Stimulated activated naive B cell treated with anti-CD40 and anti-IgM and Interleukin-4, amounts not matched to agents 10 μg/mL and 1 μg/mL and 100 μg/mL, for 72 hours (primary cell): ENCODE measurements around the gene TOR1B.

Experiments used
- ATAC-seq, 2 donors: fragments of 150-1000 bp; cut with Tn5 transposase; replicated peaks; 2 replicates each; pipeline ENCODE4 v1.10.0; 2021; ENCODE audit warnings: moderate library complexity in 1 of 2
- DNase-seq: peaks from one replicate; pipeline ENCODE4 v3.0.0; 2021
- H3K27ac Mint-ChIP-seq: one replicate; pipeline ENCODE4 v1.8.0; 2022; ENCODE audit warnings: mild to moderate bottlenecking, mixed read lengths
- H3K27me3 Mint-ChIP-seq, 2 donors: one replicate each; pipeline ENCODE4 v1.8.0; 2022; ENCODE audit warnings: mixed read lengths in 2 of 2
- H3K36me3 Mint-ChIP-seq, 2 donors: one replicate each; pipeline ENCODE4 v1.8.0; 2022; ENCODE audit warnings: mixed read lengths in 2 of 2, mild to moderate bottlenecking in 1 of 2
- H3K4me1 Mint-ChIP-seq, 2 donors: one replicate each; pipeline ENCODE4 v1.8.0; 2022; ENCODE audit warnings: mixed read lengths in 2 of 2, mild to moderate bottlenecking in 1 of 2
- H3K4me3 Mint-ChIP-seq, 2 donors: one replicate each; pipeline ENCODE4 v1.8.0; 2022; ENCODE audit warnings: mild to moderate bottlenecking in 2 of 2, mixed read lengths in 2 of 2, moderate library complexity in 1 of 2
- H3K9me3 Mint-ChIP-seq, 2 donors: one replicate each; pipeline ENCODE4 v1.8.0; 2022; ENCODE audit warnings: mixed read lengths in 2 of 2, mild to moderate bottlenecking in 1 of 2

TOR1B gene

GRCh38 chr9:129813661-129814060 lies 10.7 kb downstream of the TOR1B start:
- ATAC-seq: no peak
- peaks cover 24 to 27% of the 10 kb centered on the region in 2 donors for H3K4me1 Mint-ChIP-seq
- no peaks in the 10 kb centered on the region for H3K27me3 Mint-ChIP-seq
- H3K27ac Mint-ChIP-seq: no peak overlapping the region
- no peaks in the 10 kb centered on the region for H3K9me3 Mint-ChIP-seq
- DNase-seq: no peak
- peaks cover 37 to 64% of the 10 kb centered on the region in 2 donors for H3K36me3 Mint-ChIP-seq
- H3K4me3 Mint-ChIP-seq: no peak overlapping the region

GRCh38 chr9:129814432-129815223 lies 11.6 kb downstream of the TOR1B start:
- Mint-ChIP-seq H3K36me3 (peaks cover 37 to 62% of the 10 kb centered on the region in 2 donors), H3K4me1 (peaks cover 24 to 25% of the 10 kb centered on the region in 2 donors), H3K27ac (peak overlapping the region; percentile 31), H3K4me3 (no peak overlapping the region), H3K27me3 (no peaks in the 10 kb centered on the region), H3K9me3 (no peaks in the 10 kb centered on the region)
- ATAC-seq (no peak), DNase-seq (no peak)

GRCh38 chr9:129815278-129815677 lies 12.3 kb downstream of the TOR1B start:
- Mint-ChIP-seq H3K27me3 (no peaks in the 10 kb centered on the region), H3K4me1 (peaks cover 24 to 25% of the 10 kb centered on the region in 2 donors), H3K36me3 (peaks cover 34 to 57% of the 10 kb centered on the region in 2 donors), H3K27ac (peak overlapping the region; percentile 31), H3K9me3 (no peaks in the 10 kb centered on the region), H3K4me3 (no peak overlapping the region)
- no peak for ATAC-seq
- DNase-seq: no peak

GRCh38 chr9:129816501-129817435 lies 13.8 kb downstream of the TOR1B start:
- Mint-ChIP-seq H3K36me3 (peaks cover 31 to 46% of the 10 kb centered on the region in 2 donors), H3K4me3 (no peak overlapping the region), H3K4me1 (peaks cover 23 to 25% of the 10 kb centered on the region in 2 donors), H3K27me3 (no peaks in the 10 kb centered on the region), H3K9me3 (no peaks in the 10 kb centered on the region), H3K27ac (no peak overlapping the region)
- ATAC-seq: no peak
- no peak for DNase-seq

- Mint-ChIP-seq H3K36me3 (peaks cover 13 to 18% of the 10 kb centered on the region in 2 donors), H3K27me3 (no peaks in the 10 kb centered on the region), H3K4me3 (peak overlapping the region; percentile 91 to 93), H3K27ac (peak overlapping the region; percentile 86), H3K4me1 (peaks cover 9 to 12% of the 10 kb centered on the region in 2 donors), H3K9me3 (no peaks in the 10 kb centered on the region)
- ATAC-seq: peak; percentile 33 to 34
- no peak for DNase-seq
These were observed 20.0 kb downstream of the TOR1B start for GRCh38 chr9:129822898-129823541.

- Mint-ChIP-seq H3K27ac (peak overlapping the region; percentile 86), H3K36me3 (peaks cover 11 to 16% of the 10 kb centered on the region in 2 donors), H3K4me3 (peak overlapping the region; percentile 91 to 93), H3K27me3 (no peaks in the 10 kb centered on the region), H3K9me3 (no peaks in the 10 kb centered on the region), H3K4me1 (peaks cover 9 to 12% of the 10 kb centered on the region in 2 donors)
- DNase-seq (no peak), ATAC-seq (peak; percentile 38 to 50)
These were observed 20.6 kb downstream of the TOR1B start for GRCh38 chr9:129823542-129823934.

- no peaks in the 10 kb centered on the region for H3K27me3 Mint-ChIP-seq
- peaks cover 9 to 12% of the 10 kb centered on the region in 2 donors for H3K4me1 Mint-ChIP-seq
- H3K36me3 Mint-ChIP-seq: peaks cover 6 to 15% of the 10 kb centered on the region in 2 donors
- peak; percentile 93 for ATAC-seq
- H3K27ac Mint-ChIP-seq: peak within 1 kb of the TSS; percentile 86
- peak within 1 kb of the TSS; percentile 91 to 93 for H3K4me3 Mint-ChIP-seq
- H3K9me3 Mint-ChIP-seq: no peaks in the 10 kb centered on the region
- DNase-seq: peak; percentile 90
These were observed 21.1 kb downstream of the TOR1B start, which contains the start of gene TOR1A for GRCh38 chr9:129823935-129824601. Gene TOR1A (minus strand): TSS chr9:129824136. CDS start chr9:129824085, 51 bp downstream.

- peaks cover 11 to 25% of the 10 kb centered on the region in 2 donors for H3K36me3 Mint-ChIP-seq
- H3K9me3 Mint-ChIP-seq: no peaks in the 10 kb centered on the region
- H3K27ac Mint-ChIP-seq: no peak overlapping the region
- H3K4me1 Mint-ChIP-seq: peaks cover 9 to 12% of the 10 kb centered on the region in 2 donors
- no peak for ATAC-seq
- no peaks in the 10 kb centered on the region for H3K27me3 Mint-ChIP-seq
- DNase-seq: no peak
- no peak overlapping the region for H3K4me3 Mint-ChIP-seq
These were observed 23.4 kb downstream of the TOR1B start for GRCh38 chr9:129826344-129826743.

GRCh38 chr9:129826759-129827158 lies 23.8 kb downstream of the TOR1B start:
- Mint-ChIP-seq H3K36me3 (peaks cover 14 to 25% of the 10 kb centered on the region in 2 donors), H3K27ac (no peak overlapping the region), H3K4me3 (no peak overlapping the region), H3K9me3 (no peaks in the 10 kb centered on the region), H3K4me1 (peaks cover 9 to 12% of the 10 kb centered on the region in 2 donors), H3K27me3 (no peaks in the 10 kb centered on the region)
- ATAC-seq (no peak), DNase-seq (no peak)

- Mint-ChIP-seq H3K27me3 (no peaks in the 10 kb centered on the region), H3K27ac (no peak overlapping the region), H3K4me3 (no peak overlapping the region), H3K9me3 (no peaks in the 10 kb centered on the region), H3K36me3 (peaks cover 12 to 21% of the 10 kb centered on the region in 2 donors), H3K4me1 (peaks cover 1 to 3% of the 10 kb centered on the region in 2 donors)
- DNase-seq (no peak), ATAC-seq (no peak)
These were observed 25.1 kb downstream of the TOR1B start for GRCh38 chr9:129828051-129828450.

- no peaks in the 10 kb centered on the region for H3K27me3 Mint-ChIP-seq
- peaks cover 16 to 24% of the 10 kb centered on the region in 2 donors for H3K36me3 Mint-ChIP-seq
- no peak for ATAC-seq
- H3K4me1 Mint-ChIP-seq: peaks cover 4 to 9% of the 10 kb centered on the region in 2 donors
- H3K27ac Mint-ChIP-seq: peak overlapping the region; percentile 42
- H3K4me3 Mint-ChIP-seq: no peak overlapping the region
- DNase-seq: no peak
- H3K9me3 Mint-ChIP-seq: no peaks in the 10 kb centered on the region
These were observed 26.0 kb downstream of the TOR1B start for GRCh38 chr9:129828969-129829368.

- peak overlapping the region; percentile 11 to 68 for H3K4me3 Mint-ChIP-seq
- no peak overlapping the region for H3K27ac Mint-ChIP-seq
- H3K36me3 Mint-ChIP-seq: peaks cover 23 to 36% of the 10 kb centered on the region in 2 donors
- DNase-seq (no peak), ATAC-seq (no peak)
- no peaks in the 10 kb centered on the region for H3K27me3 Mint-ChIP-seq
- H3K9me3 Mint-ChIP-seq: no peaks in the 10 kb centered on the region
- H3K4me1 Mint-ChIP-seq: peaks cover 21 to 35% of the 10 kb centered on the region in 2 donors
These were observed 30.0 kb downstream of the TOR1B start for GRCh38 chr9:129832982-129833381.

- Mint-ChIP-seq H3K27ac (peak overlapping the region; percentile 97), H3K9me3 (no peaks in the 10 kb centered on the region), H3K36me3 (peaks cover 28 to 37% of the 10 kb centered on the region in 2 donors), H3K4me3 (peak overlapping the region; percentile 88 to 94), H3K4me1 (peaks cover 32 to 47% of the 10 kb centered on the region in 2 donors), H3K27me3 (no peaks in the 10 kb centered on the region)
- DNase-seq (no peak), ATAC-seq (peak; percentile 6 to 20)
These were observed 31.6 kb downstream of the TOR1B start for GRCh38 chr9:129834489-129835127.
